ENCODE measurements around the gene ATP6V1F. TPM values are rescaled to one million over a fixed set of nuclear protein-coding genes. Genes with fewer than 3 reads are reported as not detected.
A peak's percentile ranks its signal among the peaks of the same experiment; 100 is the strongest.

Gene ATP6V1F
- polyA plus RNA-seq, 1 donor, result 193 TPM

- WGBS (ENCODE audit: insufficient coverage, low lambda C conversion rate), result no CpG with 5 or more reads among the region's 10 CpGs
- H3K36me3 ChIP-seq (ENCODE audit: control insufficient read depth, insufficient read depth, low read length), result no peaks in the 10 kb centered on the region
- H3K9me3 ChIP-seq (ENCODE audit: control insufficient read depth, low read depth, low read length), result peaks cover 10% of the 10 kb centered on the region
- peak; percentile 93 to 95 for DNase-seq
- H3K27me3 ChIP-seq (ENCODE audit: control insufficient read depth, insufficient read depth, low read length), result peaks cover 28% of the 10 kb centered on the region
- H3K4me3 ChIP-seq (ENCODE audit: low read length), result no peak overlapping the region
- H3K4me1 ChIP-seq (ENCODE audit: control insufficient read depth, insufficient read depth, low read length), result peaks cover 54% of the 10 kb centered on the region
- H3K27ac ChIP-seq (ENCODE audit: low read length), result peak overlapping the region; percentile 97
Measured at GRCh38 chr7:128827971-128828711, 34.5 kb upstream of the ATP6V1F start.

- peaks cover 59% of the 10 kb centered on the region for H3K4me1 ChIP-seq (ENCODE audit: control insufficient read depth, insufficient read depth, low read length)
- no peaks in the 10 kb centered on the region for H3K36me3 ChIP-seq (ENCODE audit: control insufficient read depth, insufficient read depth, low read length)
- no CpG with 5 or more reads among the region's 13 CpGs for WGBS (ENCODE audit: insufficient coverage, low lambda C conversion rate)
- peak overlapping the region; percentile 68 for H3K27ac ChIP-seq (ENCODE audit: low read length)
- H3K9me3 ChIP-seq (ENCODE audit: control insufficient read depth, low read depth, low read length), result peaks cover 10% of the 10 kb centered on the region
- peaks cover 28% of the 10 kb centered on the region for H3K27me3 ChIP-seq (ENCODE audit: control insufficient read depth, insufficient read depth, low read length)
- H3K4me3 ChIP-seq (ENCODE audit: low read length), result peak overlapping the region; percentile 32
- DNase-seq, result peak; percentile 26 to 65
Measured at GRCh38 chr7:128829391-128830166, 33.1 kb upstream of the ATP6V1F start.

- Histone ChIP-seq H3K27me3 (ENCODE audit: control insufficient read depth, insufficient read depth, low read length) (peaks cover 28% of the 10 kb centered on the region), H3K36me3 (ENCODE audit: control insufficient read depth, insufficient read depth, low read length) (peaks cover 3% of the 10 kb centered on the region), H3K4me3 (ENCODE audit: low read length) (peak within 1 kb of the TSS; percentile 86), H3K4me1 (ENCODE audit: control insufficient read depth, insufficient read depth, low read length) (peaks cover 59% of the 10 kb centered on the region), H3K27ac (ENCODE audit: low read length) (peak within 1 kb of the TSS; percentile 70), H3K9me3 (ENCODE audit: control insufficient read depth, low read depth, low read length) (peaks cover 10% of the 10 kb centered on the region)
- no CpG with 5 or more reads among the region's 109 CpGs for WGBS (ENCODE audit: insufficient coverage, low lambda C conversion rate)
- DNase-seq, result peak; percentile 54 to 79
Measured at GRCh38 chr7:128830231-128831177, 32.2 kb upstream of the ATP6V1F start, which contains the start of gene FLNC. FLNC (plus strand) TSS chr7:128830406; CDS start chr7:128830638, 232 bp downstream.

GRCh38 chr7:128831178-128831993 is 31.3 kb upstream of the ATP6V1F start:
- H3K27ac ChIP-seq (ENCODE audit: low read length), result peak overlapping the region; percentile 70
- WGBS (ENCODE audit: insufficient coverage, low lambda C conversion rate), result no CpG with 5 or more reads among the region's 33 CpGs
- peaks cover 11% of the 10 kb centered on the region for H3K36me3 ChIP-seq (ENCODE audit: control insufficient read depth, insufficient read depth, low read length)
- peak overlapping the region; percentile 86 for H3K4me3 ChIP-seq (ENCODE audit: low read length)
- H3K9me3 ChIP-seq (ENCODE audit: control insufficient read depth, low read depth, low read length), result peaks cover 10% of the 10 kb centered on the region
- DNase-seq, result peak; percentile 37 to 58
- H3K27me3 ChIP-seq (ENCODE audit: control insufficient read depth, insufficient read depth, low read length), result peaks cover 28% of the 10 kb centered on the region
- peaks cover 59% of the 10 kb centered on the region for H3K4me1 ChIP-seq (ENCODE audit: control insufficient read depth, insufficient read depth, low read length)

GRCh38 chr7:128831994-128832879 is 30.4 kb upstream of the ATP6V1F start:
- H3K27me3 ChIP-seq (ENCODE audit: control insufficient read depth, insufficient read depth, low read length), result peaks cover 28% of the 10 kb centered on the region
- H3K27ac ChIP-seq (ENCODE audit: low read length), result peak overlapping the region; percentile 68
- WGBS (ENCODE audit: insufficient coverage, low lambda C conversion rate), result no CpG with 5 or more reads among the region's 22 CpGs
- peaks cover 53% of the 10 kb centered on the region for H3K4me1 ChIP-seq (ENCODE audit: control insufficient read depth, insufficient read depth, low read length)
- peaks cover 10% of the 10 kb centered on the region for H3K9me3 ChIP-seq (ENCODE audit: control insufficient read depth, low read depth, low read length)
- H3K4me3 ChIP-seq (ENCODE audit: low read length), result peak overlapping the region; percentile 86
- peak; percentile 38 to 50 for DNase-seq
- H3K36me3 ChIP-seq (ENCODE audit: control insufficient read depth, insufficient read depth, low read length), result peaks cover 17% of the 10 kb centered on the region

- H3K4me1 ChIP-seq (ENCODE audit: control insufficient read depth, insufficient read depth, low read length), result peaks cover 47% of the 10 kb centered on the region
- WGBS (ENCODE audit: insufficient coverage, low lambda C conversion rate), result no CpG with 5 or more reads among the region's 2 CpGs
- H3K27ac ChIP-seq (ENCODE audit: low read length), result peak overlapping the region; percentile 68
- peaks cover 23% of the 10 kb centered on the region for H3K36me3 ChIP-seq (ENCODE audit: control insufficient read depth, insufficient read depth, low read length)
- H3K27me3 ChIP-seq (ENCODE audit: control insufficient read depth, insufficient read depth, low read length), result peaks cover 28% of the 10 kb centered on the region
- DNase-seq, result no peak
- H3K9me3 ChIP-seq (ENCODE audit: control insufficient read depth, low read depth, low read length), result peaks cover 10% of the 10 kb centered on the region
- H3K4me3 ChIP-seq (ENCODE audit: low read length), result peak overlapping the region; percentile 86
Measured at GRCh38 chr7:128832880-128833147, 29.8 kb upstream of the ATP6V1F start.

- Histone ChIP-seq H3K9me3 (ENCODE audit: control insufficient read depth, low read depth, low read length) (peaks cover 10% of the 10 kb centered on the region), H3K36me3 (ENCODE audit: control insufficient read depth, insufficient read depth, low read length) (peaks cover 28% of the 10 kb centered on the region), H3K27me3 (ENCODE audit: control insufficient read depth, insufficient read depth, low read length) (peaks cover 28% of the 10 kb centered on the region), H3K4me1 (ENCODE audit: control insufficient read depth, insufficient read depth, low read length) (peaks cover 43% of the 10 kb centered on the region), H3K27ac (ENCODE audit: low read length) (peak overlapping the region; percentile 68), H3K4me3 (ENCODE audit: low read length) (peak overlapping the region; percentile 86)
- WGBS (ENCODE audit: insufficient coverage, low lambda C conversion rate), result no CpG with 5 or more reads among the region's 13 CpGs
- peak; percentile 58 to 67 for DNase-seq
Measured at GRCh38 chr7:128833148-128833945, 29.3 kb upstream of the ATP6V1F start.

GRCh38 chr7:128833946-128834325 is 28.7 kb upstream of the ATP6V1F start:
- Histone ChIP-seq H3K9me3 (ENCODE audit: control insufficient read depth, low read depth, low read length) (peaks cover 10% of the 10 kb centered on the region), H3K4me1 (ENCODE audit: control insufficient read depth, insufficient read depth, low read length) (peaks cover 38% of the 10 kb centered on the region), H3K36me3 (ENCODE audit: control insufficient read depth, insufficient read depth, low read length) (peaks cover 34% of the 10 kb centered on the region), H3K27ac (ENCODE audit: low read length) (peak overlapping the region; percentile 68), H3K4me3 (ENCODE audit: low read length) (no peak overlapping the region), H3K27me3 (ENCODE audit: control insufficient read depth, insufficient read depth, low read length) (peaks cover 28% of the 10 kb centered on the region)
- WGBS (ENCODE audit: insufficient coverage, low lambda C conversion rate), result no CpG with 5 or more reads among the region's 4 CpGs
- peak in 1 of 2 donors; percentile 33 for DNase-seq

Data from large intestine (tissue), 3 donors.